OCI-LY7 (cell line): Measurements from ENCODE around the gene KSR1. TPM values are rescaled to one million over a fixed set of nuclear protein-coding genes. Genes with fewer than 3 reads are reported as not detected.
A peak's percentile ranks its signal among the peaks of the same experiment; 100 is the strongest.

Experiments
- Bru-seq: library from RNA; stranded (reverse); fragments of 400-500 nt; gene quantifications from one replicate; lab custom pipeline; 2021; lab: Mats Ljungman, UMichigan
- BruChase-seq, 2 experiments: library from RNA; stranded (reverse); fragments of 400-500 nt; gene quantifications; one replicate each; lab custom pipeline; 2021; lab: Mats Ljungman, UMichigan
- BruUV-seq: library from RNA; stranded (reverse); fragments of 400-500 nt; replicated peaks from 2 replicates; lab custom pipeline; 2021; lab: Mats Ljungman, UMichigan
- CTCF ChIA-PET: fragments of 300-600 bp; sonication (Branson Sonifier 250); formaldehyde crosslinking; loops from one replicate; lab custom pipeline; 2022; ENCODE audit warnings: antibody characterized with exemption; ENCODE audit not compliant: unreplicated experiment; lab: Charles Lee
- POLR2A ChIA-PET: fragments of 300-600 bp; sonication (Branson Sonifier 250); formaldehyde crosslinking; loops from one replicate; lab custom pipeline; 2022; ENCODE audit warnings: antibody characterized with exemption; lab: Charles Lee
- DNase-seq: peaks from one replicate; pipeline ENCODE4 v3.0.0-alpha.2; 2015; ENCODE audit warnings: low spot score
- H2AFZ ChIP-seq: fragments of 200-600 bp; sonication (generic), shearing (Covaris generic); 2 replicates; pipeline ENCODE4 v1.6.1; 2014; ENCODE audit warnings: mild to moderate bottlenecking, antibody characterized with exemption, low read length, moderate library complexity
- H3K27ac ChIP-seq: fragments of 200-600 bp; sonication (generic); 2 replicates; pipeline ENCODE4 v1.5.1; 2014; ENCODE audit warnings: mixed run types, low read depth, mild to moderate bottlenecking, moderate library complexity, low read length, inconsistent platforms; ENCODE audit not compliant: poor library complexity, severe bottlenecking
- H3K36me3 ChIP-seq: fragments of 200-600 bp; sonication (generic); 2 replicates; pipeline ENCODE4 v1.6.1; 2014; ENCODE audit warnings: mild to moderate bottlenecking, antibody characterized with exemption, low read length, moderate library complexity, mixed read lengths; ENCODE audit not compliant: insufficient read depth
- H3K4me1 ChIP-seq: fragments of 200-600 bp; sonication (generic); 2 replicates; pipeline ENCODE4 v1.5.1; 2014; ENCODE audit warnings: mild to moderate bottlenecking, low read length; ENCODE audit not compliant: insufficient read depth, poor library complexity, severe bottlenecking
- H3K4me2 ChIP-seq: fragments of 200-600 bp; sonication (generic); 2 replicates; pipeline ENCODE4 v1.6.1; 2014; ENCODE audit warnings: mild to moderate bottlenecking, low read length
- H3K4me3 ChIP-seq: fragments of 200-600 bp; sonication (generic); 2 replicates; pipeline ENCODE4 v1.5.1; 2014; ENCODE audit warnings: mild to moderate bottlenecking, low read depth, low read length; ENCODE audit not compliant: poor library complexity, severe bottlenecking
- H3K79me2 ChIP-seq: fragments of 200-600 bp; sonication (generic); 2 replicates; pipeline ENCODE4 v1.6.1; 2016; ENCODE audit warnings: low read depth, mild to moderate bottlenecking, low read length, moderate library complexity, mixed read lengths; ENCODE audit not compliant: insufficient read depth
- H3K9me2 ChIP-seq: fragments of 200-600 bp; sonication (generic); 2 replicates; pipeline ENCODE4 v1.6.1; 2016; ENCODE audit warnings: mild to moderate bottlenecking, low read length, mixed read lengths; ENCODE audit not compliant: insufficient read depth
- H3K9me3 ChIP-seq: fragments of 200-600 bp; sonication (generic); 2 replicates; pipeline ENCODE4 v1.6.1; 2014; ENCODE audit warnings: mild to moderate bottlenecking, mixed run types, low read length, mixed read lengths
- H4K20me1 ChIP-seq: fragments of 200-600 bp; sonication (generic); 2 replicates; pipeline ENCODE4 v1.6.1; 2014; ENCODE audit warnings: mild to moderate bottlenecking, antibody characterized with exemption, low read length, moderate library complexity, mixed read lengths; ENCODE audit not compliant: insufficient read depth
- EZH2phosphoT487 ChIP-seq: fragments of 200-600 bp; sonication (generic); IDR thresholded peaks from 2 replicates; pipeline ENCODE4 v1.6.1; 2018; ENCODE audit warnings: low read depth, borderline replicate concordance, mild to moderate bottlenecking, mixed run types, antibody characterized with exemption, low read length, moderate library complexity, mixed read lengths
- intact Hi-C: fragments of 100-400 bp; cut with micrococcal nuclease; formaldehyde crosslinking; loops from one replicate; pipeline ENCODE4 v1.10.0; 2022; ENCODE audit not compliant: unreplicated experiment
- long read RNA-seq: library from polyadenylated mRNA; stranded (forward); transcript quantifications from one replicate; pipeline ENCODE4 v2.0.0, GENCODE V29; 2022
- total RNA-seq, 2 experiments: library from RNA; depleted of rRNA in 1 of 2; stranded (reverse); fragments of >200 nt in 1 of 2; shearing (Covaris generic) in 1 of 2; gene quantifications; 2 replicates each; pipeline ENCODE4 v1.2.3, GENCODE V29; 2014 to 2022
- TF ChIP-seq, protein P1 (sequence below): fragments of 200-600 bp; sonication (generic); conservative IDR thresholded peaks from 2 replicates; pipeline ENCODE4 v1.5.1; 2014; ENCODE audit warnings: mild to moderate bottlenecking, antibody characterized with exemption, low read length, moderate library complexity, mixed read lengths

KSR1 gene
- total RNA-seq (2014; rRNA removed; shearing (Covaris generic)), result 2.0 and 2.2 TPM in 2 replicates
- 4.1 and 4.8 TPM in 2 replicates for total RNA-seq (2022)
- percentile 31 among the genes with signal in this experiment for Bru-seq, nascent RNA
- BruChase-seq, experiment 1, labeled RNA remaining after a 6-hour chase, result percentile 36 among the genes with signal in this experiment
- BruChase-seq, experiment 2, labeled RNA remaining after a 2-hour chase, result percentile 30 among the genes with signal in this experiment
- long read RNA-seq, partial matches to known transcripts, result 1 of 3 reads
- long read RNA-seq, other reads (novel, unspliced or antisense), result 2 of 3 reads

DNA sequence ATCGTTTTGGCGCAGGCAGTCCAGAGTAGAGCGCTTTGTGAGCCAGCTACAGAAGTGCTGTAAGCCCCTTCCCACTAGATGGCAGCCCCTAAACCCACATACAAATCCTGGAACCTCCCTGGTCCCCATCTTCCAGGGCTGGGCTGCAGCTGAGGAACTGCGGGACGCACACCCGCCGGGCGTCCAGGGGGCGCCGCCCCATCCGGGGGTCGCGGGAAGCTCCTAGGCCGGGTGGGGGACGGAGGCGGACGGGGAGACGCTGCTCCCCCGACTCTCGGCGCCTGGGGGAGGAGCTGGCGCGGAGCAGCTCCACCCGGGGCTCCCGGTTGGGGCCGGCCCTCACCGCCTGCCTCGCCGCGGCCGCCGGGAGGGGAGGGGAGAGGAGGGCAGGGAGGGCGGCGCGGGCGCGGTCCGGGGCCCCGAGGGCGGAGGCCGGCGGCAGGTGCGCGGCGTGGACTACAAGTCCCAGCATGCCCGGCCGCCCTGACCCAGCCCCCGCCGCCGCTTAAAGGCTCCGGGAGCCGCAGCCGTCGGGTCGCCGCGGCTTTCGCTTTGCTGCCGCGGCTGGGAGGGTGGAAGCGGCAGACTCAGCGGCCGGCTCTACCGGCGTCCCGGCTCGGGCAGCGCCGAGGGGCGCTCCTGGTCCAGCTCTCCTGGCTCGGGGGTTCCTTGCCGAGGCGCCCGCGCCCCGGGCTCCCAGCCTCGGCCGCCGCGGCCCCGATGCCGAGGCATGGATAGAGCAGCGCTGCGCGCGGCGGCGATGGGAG lies at the start of gene KSR1:
KSR1 (plus strand) TSS at position 535 of the 767 bp plus-strand sequence; CDS start at position 731, 196 bp downstream.
- Histone ChIP-seq H3K4me3 (peak within 1 kb of the TSS; percentile 82), H3K27ac (no peak within 1 kb of the TSS), H3K9me3 (no peaks in the 10 kb centered on the region), H2AFZ (peak within 1 kb of the TSS; percentile 98), H3K9me2 (no peaks in the 10 kb centered on the region), H3K4me2 (peak within 1 kb of the TSS; percentile 82), H3K79me2 (no peaks in the 10 kb centered on the region), H3K4me1 (peaks cover 6% of the 10 kb centered on the region), H3K36me3 (no peaks in the 10 kb centered on the region), H4K20me1 (no peaks in the 10 kb centered on the region; the same call in 1 of the 2 replicates)
- ChIA-PET CTCF (interaction anchor here (0.6 kb wide), 1 partner anchor 88 kb away, joined by 4 read pairs; no protein-coding TSS in a partner anchor), POLR2A (interaction anchor here (1.4 to 1.5 kb wide), 2 partner anchors 11 to 108 kb away, joined by 3 read pairs; no protein-coding TSS in a partner anchor)
- no TSS peak for BruUV-seq
- DNase-seq, result peak; percentile 82
- intact Hi-C loops, result loop anchor here (5.0 kb wide), 2 partner anchors 146 to 164 kb away; partner anchors contain the start of gene WSB1
- TF ChIP-seq, protein P1, sequence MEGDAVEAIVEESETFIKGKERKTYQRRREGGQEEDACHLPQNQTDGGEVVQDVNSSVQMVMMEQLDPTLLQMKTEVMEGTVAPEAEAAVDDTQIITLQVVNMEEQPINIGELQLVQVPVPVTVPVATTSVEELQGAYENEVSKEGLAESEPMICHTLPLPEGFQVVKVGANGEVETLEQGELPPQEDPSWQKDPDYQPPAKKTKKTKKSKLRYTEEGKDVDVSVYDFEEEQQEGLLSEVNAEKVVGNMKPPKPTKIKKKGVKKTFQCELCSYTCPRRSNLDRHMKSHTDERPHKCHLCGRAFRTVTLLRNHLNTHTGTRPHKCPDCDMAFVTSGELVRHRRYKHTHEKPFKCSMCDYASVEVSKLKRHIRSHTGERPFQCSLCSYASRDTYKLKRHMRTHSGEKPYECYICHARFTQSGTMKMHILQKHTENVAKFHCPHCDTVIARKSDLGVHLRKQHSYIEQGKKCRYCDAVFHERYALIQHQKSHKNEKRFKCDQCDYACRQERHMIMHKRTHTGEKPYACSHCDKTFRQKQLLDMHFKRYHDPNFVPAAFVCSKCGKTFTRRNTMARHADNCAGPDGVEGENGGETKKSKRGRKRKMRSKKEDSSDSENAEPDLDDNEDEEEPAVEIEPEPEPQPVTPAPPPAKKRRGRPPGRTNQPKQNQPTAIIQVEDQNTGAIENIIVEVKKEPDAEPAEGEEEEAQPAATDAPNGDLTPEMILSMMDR, result peak; percentile 77
- no peak for TF ChIP-seq EZH2phosphoT487

DNA sequence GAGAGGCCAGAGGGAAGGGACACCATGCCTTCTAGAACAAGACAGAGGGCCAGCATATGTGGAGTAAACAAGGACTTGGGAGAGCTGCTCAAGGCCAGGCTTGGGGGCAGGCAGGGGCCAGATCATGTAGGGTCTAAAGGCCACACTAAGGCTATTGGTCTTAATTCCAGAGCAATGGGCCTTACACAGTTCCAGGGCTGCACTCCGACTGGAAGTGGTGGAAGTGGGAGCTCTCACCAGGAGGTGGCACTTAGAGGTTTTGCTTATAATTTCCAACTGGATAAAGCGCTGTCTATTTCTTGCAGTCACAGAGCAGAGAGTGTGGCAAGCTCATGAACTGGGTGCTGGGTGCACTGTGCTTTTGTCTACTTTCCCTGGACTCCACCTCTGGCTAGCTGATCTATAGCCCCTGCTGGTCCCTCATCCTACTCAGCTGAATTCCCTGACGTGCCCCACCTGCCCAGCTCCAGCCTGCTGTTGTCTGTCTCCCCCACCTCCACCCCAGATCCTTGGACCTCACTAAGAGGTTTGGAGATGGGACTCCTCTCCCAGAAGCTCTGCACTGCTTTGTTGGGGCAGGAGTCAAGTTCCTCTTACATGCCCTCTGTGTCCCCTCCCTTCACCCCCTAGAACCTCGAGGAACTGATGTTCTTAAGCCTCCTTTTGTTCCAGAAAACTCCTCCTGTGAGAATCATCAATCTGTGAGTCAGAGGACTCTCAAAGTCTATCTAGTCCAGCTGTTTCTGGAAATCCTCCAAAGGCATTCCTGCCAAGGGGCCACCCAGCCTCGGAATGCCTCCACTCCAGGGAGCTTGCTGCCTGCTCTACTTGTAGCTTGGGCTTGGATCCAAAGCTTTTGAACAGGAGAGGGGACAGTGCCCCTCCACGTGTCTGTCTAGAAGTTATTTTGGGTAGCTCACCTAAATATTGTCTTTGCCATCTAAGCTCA lies 48.1 kb upstream of the KSR1 start:
- no peak overlapping the region for H3K4me2 ChIP-seq

More for the DNA sequence above, 48.1 kb upstream of the KSR1 start:
- BruUV-seq, result no TSS peak
- H4K20me1 ChIP-seq, result no peaks in the 10 kb centered on the region
- no peak overlapping the region for H3K4me3 ChIP-seq
- no peak overlapping the region for H2AFZ ChIP-seq
- no peak overlapping the region for H3K27ac ChIP-seq
- H3K9me2 ChIP-seq, result no peaks in the 10 kb centered on the region
- no peaks in the 10 kb centered on the region for H3K36me3 ChIP-seq
- intact Hi-C loops, result no loop called here
- TF ChIP-seq, protein P1, result no peak
- TF ChIP-seq EZH2phosphoT487, result no peak
- no peaks in the 10 kb centered on the region for H3K79me2 ChIP-seq
- DNase-seq, result no peak
- no peaks in the 10 kb centered on the region for H3K4me1 ChIP-seq
- no peaks in the 10 kb centered on the region for H3K9me3 ChIP-seq
- ChIA-PET CTCF (no interaction called here), POLR2A (no interaction called here)
